ENCODE data around the gene COLEC11. TPM values are rescaled to one million over a fixed set of nuclear protein-coding genes. Genes with fewer than 3 reads are reported as not detected.

The COLEC11 gene
- total and polyA plus RNA-seq, 10 of the 15 experiments (the other 5 are each of a cell fraction or from before 2014, with no cell fraction given): 0.08 to 0.74 (median 0.14) TPM; not detected in 4

GRCh38 chr2:3589086-3589485 is 5.8 kb upstream of the COLEC11 start:
- ChIA-PET CTCF (no interaction called here), SMC1A (ENCODE audit: uncharacterized antibody, unreplicated experiment) (no interaction called here), RAD21 (ENCODE audit: unreplicated experiment) (interaction anchor here (0.8 kb wide), 1 partner anchor 36 kb away, joined by 3 read pairs; no protein-coding TSS in a partner anchor), POLR2A (no interaction called here)
- no peaks in the 10 kb centered on the region for H3K27me3 ChIP-seq (replicated peaks in 1 of 2; ENCODE audit: control insufficient read depth in 2 of 2, insufficient read depth in 2 of 2, low read length in 1 of 2)
- no peaks in the 10 kb centered on the region for H3K9me3 ChIP-seq (replicated peaks; ENCODE audit: control insufficient read depth, insufficient read depth, low read length)
- no peaks in the 10 kb centered on the region; the same call in 1 of the 2 replicates for H3K4me1 ChIP-seq (ENCODE audit: control insufficient read depth, insufficient read depth, low read length)
- no peak overlapping the region for H3K9ac ChIP-seq (ENCODE audit: control insufficient read depth, insufficient read depth, low read length)
- no peak overlapping the region for H2AFZ ChIP-seq (ENCODE audit: control insufficient read depth, low read depth, low read length)
- in situ Hi-C loops (cut with MboI): no loop called here
- no peak for TF ChIP-seq HCFC1 (IDR thresholded peaks at IDR 0.05; ENCODE audit: low read length)
- TF ChIP-seq DPF2 (IDR thresholded peaks at IDR 0.05): no peak
- TF ChIP-seq NBN (IDR thresholded peaks at IDR 0.05): no peak
- no peak for TF ChIP-seq ZBED1 (IDR thresholded peaks at IDR 0.05; ENCODE audit: borderline replicate concordance)
- no peak for TF ChIP-seq SREBF1 (IDR thresholded peaks at IDR 0.05; ENCODE audit: low read length)
- no peak for TF ChIP-seq NR2C2 (IDR thresholded peaks at IDR 0.05; ENCODE audit: borderline replicate concordance, control insufficient read depth, insufficient read length, low read depth)
- no peak for TF ChIP-seq CHD4 (IDR thresholded peaks at IDR 0.05)
- no peak for TF ChIP-seq HSF1 (IDR thresholded peaks at IDR 0.05; ENCODE audit: low read depth, low read length)
- TF ChIP-seq FOXM1 (IDR thresholded peaks at IDR 0.05; ENCODE audit: low read depth, low read length): no peak
- TF ChIP-seq KLF5 (IDR thresholded peaks at IDR 0.05; ENCODE audit: partially characterized antibody): no peak
- TF ChIP-seq EGR1 (IDR thresholded peaks at IDR 0.05; ENCODE audit: borderline replicate concordance in 1 of 2, low read depth in 2 of 2, low read length in 2 of 2): no peak
- TF ChIP-seq CREB1 (IDR thresholded peaks at IDR 0.05; ENCODE audit: low read depth): no peak
- no peak for TF ChIP-seq CREM (IDR thresholded peaks at IDR 0.05; ENCODE audit: low read depth)
- H3K27ac ChIP-seq (ENCODE audit: control insufficient read depth, insufficient read depth): no peak overlapping the region
- no peaks in the 10 kb centered on the region for H4K20me1 ChIP-seq (ENCODE audit: control insufficient read depth, insufficient read depth)
- no peak overlapping the region for H3K4me2 ChIP-seq (ENCODE audit: control insufficient read depth, insufficient read depth)
- no TSS peak for BruUV-seq (replicated peaks)
- FAIRE-seq (no peak), DNase-seq (ENCODE audit: low read depth, low spot score) (no peak), ATAC-seq (no peak)
- peaks cover 11 to 19% of the 10 kb centered on the region in 2 experiments for H3K36me3 ChIP-seq (ENCODE audit: control insufficient read depth in 2 of 2, insufficient read depth in 2 of 2, low read length in 1 of 2)
- H3K79me2 ChIP-seq (ENCODE audit: control insufficient read depth, insufficient read depth, low read length): no peaks in the 10 kb centered on the region
- no peak overlapping the region for H3K4me3 ChIP-seq
- WGBS (ENCODE audit: insufficient coverage, insufficient replicate concordance, low lambda C conversion rate, missing lambda C conversion rate): 100% methylated on average over 11 of the region's 11 CpGs
- intact Hi-C loops (cut with micrococcal nuclease; ENCODE audit: unreplicated experiment): no loop called here

Data from GM12878 (cell line).